OCI-LY3 (cell line): Measurements from ENCODE around the gene PRDM1.

ENCODE experiments used
- H2AFZ ChIP-seq: fragments of 200-600, 300-600 bp; shearing (Covaris generic); 2 replicates; pipeline ENCODE4 v1.6.0; 2014; ENCODE audit warnings: antibody characterized with exemption, low read depth, low read length
- H3K27ac ChIP-seq: fragments of 200-600, 300-600 bp; sonication (generic); 2 replicates; pipeline ENCODE4 v1.5.1; 2014; ENCODE audit warnings: mild to moderate bottlenecking, low read length, moderate library complexity, mixed read lengths
- H3K27me3 ChIP-seq: fragments of 200-600, 300-600 bp; sonication (generic); 2 replicates; pipeline ENCODE4 v1.6.1; 2014; ENCODE audit warnings: low read depth, low read length, mixed read lengths
- H3K36me3 ChIP-seq: fragments of 200-600, 300-600 bp; sonication (generic); replicated peaks from 2 replicates; pipeline ENCODE3; 2014; ENCODE audit warnings: low read depth, low read length, mixed read lengths
- H3K4me1 ChIP-seq: fragments of 300-600, 200-600 bp; sonication (generic); 2 replicates; pipeline ENCODE4 v1.6.1; 2014; ENCODE audit warnings: low read length, mixed read lengths
- H3K4me2 ChIP-seq: fragments of 200-600, 300-600 bp; sonication (generic); 2 replicates; pipeline ENCODE4 v1.6.1; 2014; ENCODE audit warnings: low read length, mixed read lengths
- H3K4me3 ChIP-seq: fragments of 300-600, 200-600 bp; sonication (generic); 2 replicates; pipeline ENCODE4 v1.5.1; 2014; ENCODE audit warnings: antibody characterized with exemption, mild to moderate bottlenecking, low read length, moderate library complexity
- H3K79me2 ChIP-seq: fragments of 300-600, 200-600 bp; shearing (Covaris generic); 2 replicates; pipeline ENCODE4 v1.6.1; 2014; ENCODE audit warnings: mild to moderate bottlenecking, low read length, mixed read lengths
- H3K9ac ChIP-seq: fragments of 300-600, 200-600 bp; shearing (Covaris generic); 2 replicates; pipeline ENCODE4 v1.6.0; 2014; ENCODE audit warnings: mild to moderate bottlenecking, low read length, moderate library complexity
- H3K9me3 ChIP-seq: fragments of 200-600, 300-600 bp; shearing (Covaris generic); 2 replicates; pipeline ENCODE4 v1.6.1; 2014; ENCODE audit warnings: low read length, mixed read lengths; ENCODE audit not compliant: insufficient read depth
- H4K20me1 ChIP-seq: fragments of 200-600, 300-600 bp; sonication (generic); 2 replicates; pipeline ENCODE4 v1.6.1; 2016; ENCODE audit warnings: low read length, mixed read lengths; ENCODE audit not compliant: insufficient read depth
- EZH2phosphoT487 ChIP-seq: fragments of 200-600 bp; shearing (Covaris generic); IDR thresholded peaks from 2 replicates; pipeline ENCODE4 v1.6.1; 2018; ENCODE audit warnings: antibody characterized with exemption, mixed run types, low read depth
- TF ChIP-seq, protein P1 (sequence below): fragments of 200-600, 300-600 bp; sonication (generic); IDR thresholded peaks from 2 replicates; pipeline ENCODE4 v1.5.1; 2014; ENCODE audit warnings: antibody characterized with exemption, low read length, low read depth

Gene PRDM1

DNA sequence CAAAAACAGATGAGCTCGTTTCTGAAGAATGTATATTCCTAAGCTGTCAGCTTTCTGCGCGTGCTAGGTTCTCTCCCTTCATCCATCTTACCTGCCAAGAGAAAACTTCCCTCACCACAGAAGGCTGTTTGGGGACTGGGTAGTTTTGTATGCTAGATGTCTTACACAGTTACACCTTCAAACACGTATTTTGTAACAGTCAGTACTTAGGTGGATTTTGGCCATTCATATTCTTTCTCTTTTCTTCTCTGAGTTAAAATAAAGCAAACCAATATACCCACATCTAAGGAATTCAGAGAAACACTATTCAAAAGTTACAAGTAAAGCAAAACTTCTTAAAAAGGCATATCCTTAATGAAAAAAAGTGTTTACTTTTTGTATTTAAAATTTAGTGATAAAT, 35.6 kb upstream of the PRDM1 start:
- no peak overlapping the region for H3K4me3 ChIP-seq
- no peaks in the 10 kb centered on the region for H3K9me3 ChIP-seq
- no peaks in the 10 kb centered on the region for H3K4me1 ChIP-seq
- H3K4me2 ChIP-seq = no peak overlapping the region
- H3K27me3 ChIP-seq = no peaks in the 10 kb centered on the region
- no peak for TF ChIP-seq EZH2phosphoT487
- TF ChIP-seq, protein P1, sequence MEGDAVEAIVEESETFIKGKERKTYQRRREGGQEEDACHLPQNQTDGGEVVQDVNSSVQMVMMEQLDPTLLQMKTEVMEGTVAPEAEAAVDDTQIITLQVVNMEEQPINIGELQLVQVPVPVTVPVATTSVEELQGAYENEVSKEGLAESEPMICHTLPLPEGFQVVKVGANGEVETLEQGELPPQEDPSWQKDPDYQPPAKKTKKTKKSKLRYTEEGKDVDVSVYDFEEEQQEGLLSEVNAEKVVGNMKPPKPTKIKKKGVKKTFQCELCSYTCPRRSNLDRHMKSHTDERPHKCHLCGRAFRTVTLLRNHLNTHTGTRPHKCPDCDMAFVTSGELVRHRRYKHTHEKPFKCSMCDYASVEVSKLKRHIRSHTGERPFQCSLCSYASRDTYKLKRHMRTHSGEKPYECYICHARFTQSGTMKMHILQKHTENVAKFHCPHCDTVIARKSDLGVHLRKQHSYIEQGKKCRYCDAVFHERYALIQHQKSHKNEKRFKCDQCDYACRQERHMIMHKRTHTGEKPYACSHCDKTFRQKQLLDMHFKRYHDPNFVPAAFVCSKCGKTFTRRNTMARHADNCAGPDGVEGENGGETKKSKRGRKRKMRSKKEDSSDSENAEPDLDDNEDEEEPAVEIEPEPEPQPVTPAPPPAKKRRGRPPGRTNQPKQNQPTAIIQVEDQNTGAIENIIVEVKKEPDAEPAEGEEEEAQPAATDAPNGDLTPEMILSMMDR = no peak
- H3K79me2 ChIP-seq = no peaks in the 10 kb centered on the region
- no peak overlapping the region for H3K9ac ChIP-seq
- no peak overlapping the region for H2AFZ ChIP-seq
- H3K36me3 ChIP-seq = no peaks in the 10 kb centered on the region
- no peaks in the 10 kb centered on the region for H4K20me1 ChIP-seq
- H3K27ac ChIP-seq = no peak overlapping the region

DNA sequence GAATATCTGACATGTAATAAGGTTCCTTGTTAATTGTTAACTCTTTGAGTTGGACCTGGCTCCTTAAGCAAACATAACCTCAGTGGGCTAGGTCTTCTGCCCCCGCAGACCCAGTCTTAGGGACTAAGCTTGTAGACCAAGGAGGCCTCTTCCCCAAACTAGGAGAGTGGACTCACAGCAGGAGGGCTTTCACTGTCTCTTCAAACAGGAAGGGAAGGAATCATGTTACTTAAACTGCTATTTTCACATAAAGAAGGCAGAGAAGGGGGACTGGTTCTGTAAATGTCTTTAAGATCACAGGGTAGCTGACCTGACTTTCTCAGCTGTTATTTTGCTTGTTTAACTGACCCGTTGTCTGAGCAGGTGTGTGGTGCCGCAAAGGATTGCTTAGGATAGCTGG, 34.9 kb upstream of the PRDM1 start:
- no peaks in the 10 kb centered on the region for H4K20me1 ChIP-seq
- H3K9ac ChIP-seq = no peak overlapping the region
- H3K4me1 ChIP-seq = no peaks in the 10 kb centered on the region
- no peaks in the 10 kb centered on the region for H3K79me2 ChIP-seq
- H3K27me3 ChIP-seq = no peaks in the 10 kb centered on the region
- H2AFZ ChIP-seq = no peak overlapping the region
- H3K9me3 ChIP-seq = no peaks in the 10 kb centered on the region
- no peaks in the 10 kb centered on the region for H3K36me3 ChIP-seq
- no peak overlapping the region for H3K4me3 ChIP-seq
- TF ChIP-seq EZH2phosphoT487 = no peak
- TF ChIP-seq, protein P1 = no peak
- H3K27ac ChIP-seq = no peak overlapping the region
- H3K4me2 ChIP-seq = no peak overlapping the region

DNA sequence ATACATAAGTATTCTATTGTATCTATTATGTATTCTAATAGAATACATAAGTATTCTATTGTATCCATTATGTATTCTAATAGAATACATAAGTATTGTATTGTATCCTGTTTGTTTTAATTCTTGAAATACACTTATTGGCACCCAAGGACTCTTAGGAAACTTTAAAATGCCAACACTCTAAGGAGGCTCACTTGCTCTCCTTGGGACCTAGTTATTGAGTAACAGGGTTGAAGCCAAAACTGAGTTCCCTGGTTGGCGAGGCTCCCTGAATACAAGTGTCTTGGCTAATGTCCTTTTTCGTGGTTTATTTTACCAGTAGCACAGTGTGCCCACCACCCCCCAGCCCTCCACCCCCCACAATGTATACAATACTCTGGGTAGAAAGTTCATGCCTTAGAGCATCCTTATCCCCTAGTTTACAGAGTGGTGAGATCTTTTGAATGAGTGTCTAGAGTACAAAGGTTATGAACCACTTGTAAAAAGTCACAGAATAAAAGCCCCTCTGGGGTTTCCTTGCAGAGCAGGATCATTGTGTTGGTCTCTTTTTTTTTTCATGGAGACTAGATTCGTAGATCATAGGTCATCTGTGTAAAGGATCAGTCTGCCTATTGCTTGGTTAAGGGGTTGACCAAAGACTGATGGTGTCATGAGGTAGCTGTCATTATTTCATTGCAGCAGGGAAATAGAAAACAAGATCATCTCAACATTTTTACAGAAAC, 32.5 kb upstream of the PRDM1 start:
- H3K27ac ChIP-seq = no peak overlapping the region
- no peak overlapping the region for H2AFZ ChIP-seq
- H4K20me1 ChIP-seq = no peaks in the 10 kb centered on the region
- no peak for TF ChIP-seq EZH2phosphoT487
- TF ChIP-seq, protein P1 = no peak
- no peak overlapping the region for H3K4me3 ChIP-seq
- H3K4me2 ChIP-seq = no peak overlapping the region
- H3K9ac ChIP-seq = no peak overlapping the region
- no peaks in the 10 kb centered on the region for H3K79me2 ChIP-seq
- H3K4me1 ChIP-seq = no peaks in the 10 kb centered on the region
- no peaks in the 10 kb centered on the region for H3K27me3 ChIP-seq
- no peaks in the 10 kb centered on the region for H3K9me3 ChIP-seq
- no peaks in the 10 kb centered on the region for H3K36me3 ChIP-seq

DNA sequence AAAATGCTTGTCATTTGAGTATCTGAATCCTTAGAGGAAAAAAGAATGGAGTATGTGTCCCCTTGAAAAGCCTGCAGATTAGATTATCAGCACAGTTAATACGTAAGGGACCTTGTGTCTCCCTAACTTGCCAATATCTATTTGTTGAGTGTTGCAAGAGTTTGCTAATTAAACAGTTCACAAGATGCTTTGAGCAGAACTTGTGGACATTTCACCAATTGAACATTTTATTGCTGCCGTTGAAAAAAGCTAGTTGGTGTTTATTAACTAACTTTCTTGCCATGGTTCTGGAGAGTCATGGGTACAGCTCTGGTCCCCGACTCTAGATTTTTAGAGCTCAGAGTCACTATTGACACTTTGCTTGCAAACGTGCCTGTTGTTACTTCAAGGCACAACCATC, 30.6 kb upstream of the PRDM1 start:
- Histone ChIP-seq H3K79me2 (no peaks in the 10 kb centered on the region), H3K9ac (no peak overlapping the region), H3K36me3 (no peaks in the 10 kb centered on the region), H3K27ac (no peak overlapping the region), H3K9me3 (no peaks in the 10 kb centered on the region), H2AFZ (no peak overlapping the region), H3K4me1 (no peaks in the 10 kb centered on the region), H4K20me1 (no peaks in the 10 kb centered on the region), H3K4me2 (no peak overlapping the region), H3K27me3 (no peaks in the 10 kb centered on the region), H3K4me3 (no peak overlapping the region)
- TF ChIP-seq, protein P1 = no peak
- TF ChIP-seq EZH2phosphoT487 = no peak
